ENCODE measurements around the gene GDE1. TPM values are rescaled to one million over a fixed set of nuclear protein-coding genes. Genes with fewer than 3 reads are reported as not detected.

GDE1 gene
- polyA plus RNA-seq, 2 of the 4 experiments (the other 2 are of a cell fraction), result 54.9 to 85.2 TPM

GRCh38 chr16:19486051-19486450 is 35.8 kb downstream of the GDE1 start:
- FAIRE-seq (no peak), ATAC-seq (no peak), DNase-seq (ENCODE audit: low read depth in 1 of 2, low spot score in 1 of 2) (no peak)
- ChIA-PET POLR2A (no interaction called here), CTCF (interaction anchor here (0.6 to 1.0 kb wide), 2 partner anchors 97 to 341 kb away, joined by 3 read pairs; no protein-coding TSS in a partner anchor)
- no peak for TF ChIP-seq JUN (IDR thresholded peaks at IDR 0.05)
- no peak for TF ChIP-seq USF2 (IDR thresholded peaks at IDR 0.05)
- no peak for TF ChIP-seq SMC3 (IDR thresholded peaks at IDR 0.05)
- no peak for TF ChIP-seq ELK1 (IDR thresholded peaks at IDR 0.05; ENCODE audit: low read depth, low read length)
- no peak for TF ChIP-seq EHF (CRISPR knock-in tag; IDR thresholded peaks at IDR 0.05)
- TF ChIP-seq CBX8 (IDR thresholded peaks at IDR 0.05), result no peak
- no peak for TF ChIP-seq HMGXB4 (CRISPR knock-in tag; IDR thresholded peaks at IDR 0.05; ENCODE audit: borderline replicate concordance)
- TF ChIP-seq RNF2 (IDR thresholded peaks at IDR 0.05; ENCODE audit: borderline replicate concordance, low read depth), result no peak
- TF ChIP-seq CBX2 (IDR thresholded peaks at IDR 0.05; ENCODE audit: borderline replicate concordance, low read depth), result no peak
- TF ChIP-seq MAFK (IDR thresholded peaks at IDR 0.05; ENCODE audit: partially characterized antibody), result no peak
- no peak for TF ChIP-seq RCOR1 (IDR thresholded peaks at IDR 0.05; ENCODE audit: low read depth, low read length)
- TF ChIP-seq E2F6 (IDR thresholded peaks at IDR 0.05; ENCODE audit: borderline replicate concordance, low read depth), result no peak
- H3K4me2 ChIP-seq, result no peak overlapping the region
- peaks cover 8% of the 10 kb centered on the region for H3K4me1 ChIP-seq
- H3K4me3 ChIP-seq, result no peak overlapping the region
- peaks cover 4% of the 10 kb centered on the region; the same call in 1 of the 3 replicates for H3K9me3 ChIP-seq
- H3K27ac ChIP-seq, result no peak overlapping the region
- 89% methylated on average over 4 of the region's 4 CpGs for WGBS (ENCODE audit: missing lambda C conversion rate)

GRCh38 chr16:19485611-19486010 is 36.3 kb downstream of the GDE1 start:
- TF ChIP-seq RAD21 (conservative IDR thresholded peaks at IDR 0.05 in 1 of 2, IDR thresholded peaks at IDR 0.05 in 1 of 2) (no peak), CTCF (IDR thresholded peaks at IDR 0.05) (no peak), MAFK (IDR thresholded peaks at IDR 0.05; ENCODE audit: partially characterized antibody) (no peak), RFX5 (IDR thresholded peaks at IDR 0.05) (no peak), CBX2 (IDR thresholded peaks at IDR 0.05; ENCODE audit: borderline replicate concordance, low read depth) (no peak), NPAS2 (CRISPR knock-in tag; IDR thresholded peaks at IDR 0.05; ENCODE audit: borderline replicate concordance) (no peak), EHF (CRISPR knock-in tag; IDR thresholded peaks at IDR 0.05) (no peak), GATA3 (IDR thresholded peaks at IDR 0.05; ENCODE audit: borderline replicate concordance) (no peak), BHLHE40 (IDR thresholded peaks at IDR 0.05; ENCODE audit: low read depth, low read length) (no peak), FOSB (CRISPR knock-in tag; IDR thresholded peaks at IDR 0.05) (no peak), ELK1 (IDR thresholded peaks at IDR 0.05; ENCODE audit: low read depth, low read length) (no peak)
- Histone ChIP-seq H3K4me2 (no peak overlapping the region), H3K4me1 (peaks cover 13% of the 10 kb centered on the region), H3K9me3 (peaks cover 4% of the 10 kb centered on the region; the same call in 1 of the 3 replicates), H3K27ac (no peak overlapping the region), H3K4me3 (no peak overlapping the region)
- DNase-seq (ENCODE audit: low read depth in 1 of 2, low spot score in 1 of 2) (no peak), FAIRE-seq (no peak), ATAC-seq (no peak)
- CTCF ChIA-PET, result interaction anchor here (0.6 to 1.0 kb wide), 2 partner anchors 97 to 340 kb away, joined by 3 read pairs; no protein-coding TSS in a partner anchor
- POLR2A ChIA-PET, result no interaction called here
- 94% methylated on average over 5 of the region's 5 CpGs for WGBS (ENCODE audit: missing lambda C conversion rate)

Data from A549 (cell line).